AG04450 (cell line): Measurements from ENCODE around the gene EEF1A1. TPM values are rescaled to one million over a fixed set of nuclear protein-coding genes. Genes with fewer than 3 reads are reported as not detected.

ENCODE experiments used
- CTCF ChIA-PET: fragments of 300-600, 350-600 bp; formaldehyde crosslinking; extraction: SDS; loops from one replicate; lab custom pipeline; 2022; ENCODE audit warnings: antibody characterized with exemption, inconsistent platforms; lab: Charles Lee
- POLR2A ChIA-PET: fragments of 350-600 bp; formaldehyde crosslinking; extraction: SDS; loops from one replicate; lab custom pipeline; 2021; ENCODE audit warnings: antibody characterized with exemption, inconsistent platforms; lab: Yijun Ruan, JAX
- DNase-seq: peaks from one replicate; pipeline ENCODE4 v3.0.0-alpha.2; 2011; ENCODE audit warnings: low read depth, low spot score
- H3K27ac ChIP-seq: one replicate; pipeline ENCODE4 v1.5.1; 2012; ENCODE audit warnings: low read depth, low read length, control low read depth
- H3K27me3 ChIP-seq: one replicate; pipeline ENCODE4 v1.6.0; 2012; ENCODE audit warnings: low read length; ENCODE audit not compliant: control insufficient read depth, insufficient read depth
- H3K4me3 ChIP-seq: 2 replicates; pipeline ENCODE4 v1.5.1; 2011; ENCODE audit warnings: mild to moderate bottlenecking, low read depth, low read length, control low read depth
- H3K9me3 ChIP-seq: 2 replicates; pipeline ENCODE4 v1.5.1; 2012; ENCODE audit warnings: low read length; ENCODE audit not compliant: control insufficient read depth, insufficient read depth
- CTCF ChIP-seq: IDR thresholded peaks from 2 replicates; pipeline ENCODE4 v1.5.1; 2011; ENCODE audit warnings: low read depth, low read length, control low read depth, inconsistent platforms
- polyA plus RNA-seq: library from polyadenylated mRNA; depleted of rRNA; stranded (reverse); fragments of >200 nt; gene quantifications from 2 replicates; pipeline ENCODE4 v1.2.3, GENCODE V29; 2011; rRNA removed
- small RNA-seq: library from RNA; depleted of rRNA; stranded (forward); fragments of <200 nt; gene quantifications from one replicate; pipeline ENCODE3, GENCODE V24; 2012; ENCODE audit warnings: low read depth; ENCODE audit not compliant: insufficient read length

EEF1A1 gene
- polyA plus RNA-seq, 1 experiment: 25,115 TPM

- Histone ChIP-seq H3K4me3 (no peak overlapping the region), H3K27me3 (no peaks in the 10 kb centered on the region), H3K9me3 (no peaks in the 10 kb centered on the region), H3K27ac (no peak overlapping the region)
- no peak for TF ChIP-seq CTCF
- POLR2A ChIA-PET: no interaction called here
- CTCF ChIA-PET: interaction anchor here (0.6 to 1.2 kb wide), 2 partner anchors 141 to 684 kb away, joined by 3 read pairs; no protein-coding TSS in a partner anchor
- no peak for DNase-seq
These were observed 49.0 kb downstream of the EEF1A1 start for GRCh38 chr6:73471686-73472290.

Small RNA genes lying within 50 kb of the gene (small RNA-seq; reads per million reads assigned to genes)
- gene AL603910.2 (not detected), gene RN7SL827P (not detected)

Other genes starting within 250 kb of the EEF1A1 start
- not detected in 2 replicates for gene DPPA5, start 166.8 kb downstream of the EEF1A1 start, polyA plus RNA-seq
- not detected in 2 replicates for gene KHDC3L, start 158.4 kb downstream of the EEF1A1 start, polyA plus RNA-seq
- gene OOEP, start 151.1 kb downstream of the EEF1A1 start, polyA plus RNA-seq: not detected in 2 replicates
- gene DDX43, start 126.2 kb downstream of the EEF1A1 start, polyA plus RNA-seq: 0.21 and 0.37 TPM in 2 replicates
- 2.0 and 2.1 TPM in 2 replicates for gene CGAS, start 68.7 kb downstream of the EEF1A1 start, polyA plus RNA-seq
- gene MTO1, start 59.3 kb downstream of the EEF1A1 start, polyA plus RNA-seq: 21.1 and 23.1 TPM in 2 replicates
- gene SLC17A5, start 133.0 kb upstream of the EEF1A1 start, polyA plus RNA-seq: 25.9 and 34.0 TPM in 2 replicates
- gene CD109, start 175.2 kb upstream of the EEF1A1 start, polyA plus RNA-seq: 31.2 and 46.1 TPM in 2 replicates